Thymus (tissue), 11 donors: Measurements from ENCODE around the gene RAMP2. TPM values are rescaled to one million over a fixed set of nuclear protein-coding genes. Genes with fewer than 3 reads are reported as not detected.

ENCODE experiments used
- DNase-seq, 9 donors: peaks; one replicate each; pipeline ENCODE4 v3.0.0-alpha.2; 2013; ENCODE audit warnings: low spot score in 9 of 9, low read depth in 6 of 9, missing footprints in 1 of 9
- H3K27ac ChIP-seq, 2 donors: one replicate each; pipeline ENCODE4 v1.5.1; 2013; ENCODE audit warnings: control low read depth in 1 of 2, low read depth in 1 of 2, low read length in 1 of 2, mild to moderate bottlenecking in 1 of 2, moderate library complexity in 1 of 2
- H3K27me3 ChIP-seq, 2 donors: one replicate each; pipeline ENCODE4 v1.5.1; 2013; ENCODE audit warnings: low read length in 1 of 2; ENCODE audit not compliant: control insufficient read depth in 2 of 2, insufficient read depth in 1 of 2
- H3K36me3 ChIP-seq, 2 donors: one replicate each; pipeline ENCODE4 v1.5.1; 2013; ENCODE audit warnings: low read length in 1 of 2, mild to moderate bottlenecking in 1 of 2, moderate library complexity in 1 of 2; ENCODE audit not compliant: control insufficient read depth in 2 of 2, insufficient read depth in 2 of 2
- H3K4me1 ChIP-seq, 2 donors: one replicate each; pipeline ENCODE4 v1.5.1; 2013; ENCODE audit warnings: low read length in 2 of 2; ENCODE audit not compliant: control insufficient read depth in 2 of 2, insufficient read depth in 2 of 2
- H3K4me3 ChIP-seq, 2 donors: one replicate each; pipeline ENCODE4 v1.5.1; 2013; ENCODE audit warnings: low read length in 2 of 2, control low read depth in 1 of 2, mild to moderate bottlenecking in 1 of 2
- H3K9me3 ChIP-seq, 2 donors: one replicate each; pipeline ENCODE4 v1.5.1; 2013; ENCODE audit warnings: low read length in 1 of 2, mild to moderate bottlenecking in 1 of 2; ENCODE audit not compliant: control insufficient read depth in 2 of 2, insufficient read depth in 1 of 2
- WGBS: extraction: QIAGEN DNeasy Blood & Tissue Kit; methylation state at CpG from one replicate; pipeline ENCODE4 v1.1.7; 2013; 5-methylcytosine and 5-hydroxymethylcytosine counted together
- polyA plus RNA-seq: library from polyadenylated mRNA; stranded (reverse); fragments of 200-250 nt; gene quantifications from one replicate; pipeline ENCODE4 v1.2.3, GENCODE V29; 2013
- total RNA-seq: library from RNA; stranded (reverse); fragments of 120-200 nt; gene quantifications from one replicate; pipeline ENCODE4 v1.2.4, GENCODE V29; 2013
- donor health status: healthy.

Gene RAMP2
- total and polyA plus RNA-seq, 2 donors = 8.4 to 22.1 TPM

GRCh38 chr17:42744283-42744805, 16.7 kb upstream of the RAMP2 start:
- Histone ChIP-seq H3K4me1 (peaks cover 5 to 20% of the 10 kb centered on the region in 2 donors), H3K4me3 (peak overlapping the region; percentile 81 to 97), H3K9me3 (peaks cover 0 to 4% of the 10 kb centered on the region in 2 donors), H3K36me3 (peaks cover 0 to 3% of the 10 kb centered on the region in 2 donors), H3K27ac (peak overlapping the region; percentile 86 to 96), H3K27me3 (peaks cover 4 to 19% of the 10 kb centered on the region in 2 donors)
- WGBS = 2% methylated on average over 32 of the region's 32 CpGs
- peak in 7 of 9 donors; percentile 18 to 65 (median 41) for DNase-seq

- Histone ChIP-seq H3K27ac (peak within 1 kb of the TSS; percentile 86 to 96), H3K4me3 (peak within 1 kb of the TSS; percentile 81 to 97), H3K36me3 (peaks cover 0 to 3% of the 10 kb centered on the region in 2 donors), H3K9me3 (peaks cover 0 to 4% of the 10 kb centered on the region in 2 donors), H3K4me1 (peaks cover 5 to 20% of the 10 kb centered on the region in 2 donors), H3K27me3 (peaks cover 4 to 23% of the 10 kb centered on the region in 2 donors)
- 6% methylated on average over 50 of the region's 50 CpGs for WGBS
- DNase-seq = peak; percentile 60 to 95 (median 86)
Measured at GRCh38 chr17:42744806-42745617, 16.0 kb upstream of the RAMP2 start, which contains the start of gene EZH1. Gene EZH1, minus strand, starts transcription at chr17:42745040. Its CDS starts 16,099 bp downstream, at chr17:42728941.

- Histone ChIP-seq H3K27me3 (peaks cover 4 to 28% of the 10 kb centered on the region in 2 donors), H3K4me1 (peaks cover 5 to 14% of the 10 kb centered on the region in 2 donors), H3K9me3 (peaks cover 0 to 4% of the 10 kb centered on the region in 2 donors), H3K4me3 (no peak overlapping the region), H3K27ac (no peak overlapping the region), H3K36me3 (no peaks in the 10 kb centered on the region)
- 90% methylated on average over 7 of the region's 7 CpGs for WGBS
- no peak for DNase-seq
Measured at GRCh38 chr17:42748202-42748907, 12.7 kb upstream of the RAMP2 start.

- Histone ChIP-seq H3K27ac (peak overlapping the region in 1 of 2 donors; percentile 22), H3K4me1 (peaks cover under 1 to 7% of the 10 kb centered on the region in 2 donors), H3K36me3 (no peaks in the 10 kb centered on the region), H3K9me3 (peaks cover 0 to 4% of the 10 kb centered on the region in 2 donors), H3K4me3 (no peak overlapping the region), H3K27me3 (peaks cover 4 to 31% of the 10 kb centered on the region in 2 donors)
- DNase-seq = no peak
- 93% methylated on average over 11 of the region's 11 CpGs for WGBS
Measured at GRCh38 chr17:42748908-42749798, 11.9 kb upstream of the RAMP2 start.

GRCh38 chr17:42750739-42751344, 10.2 kb upstream of the RAMP2 start:
- 9% methylated on average over 3 of the region's 3 CpGs for WGBS
- H3K36me3 ChIP-seq = no peaks in the 10 kb centered on the region
- H3K27ac ChIP-seq = no peak overlapping the region
- DNase-seq = no peak
- H3K4me1 ChIP-seq = no peaks in the 10 kb centered on the region
- no peak overlapping the region for H3K4me3 ChIP-seq
- H3K9me3 ChIP-seq = no peaks in the 10 kb centered on the region
- peaks cover 4 to 34% of the 10 kb centered on the region in 2 donors for H3K27me3 ChIP-seq

DNA sequence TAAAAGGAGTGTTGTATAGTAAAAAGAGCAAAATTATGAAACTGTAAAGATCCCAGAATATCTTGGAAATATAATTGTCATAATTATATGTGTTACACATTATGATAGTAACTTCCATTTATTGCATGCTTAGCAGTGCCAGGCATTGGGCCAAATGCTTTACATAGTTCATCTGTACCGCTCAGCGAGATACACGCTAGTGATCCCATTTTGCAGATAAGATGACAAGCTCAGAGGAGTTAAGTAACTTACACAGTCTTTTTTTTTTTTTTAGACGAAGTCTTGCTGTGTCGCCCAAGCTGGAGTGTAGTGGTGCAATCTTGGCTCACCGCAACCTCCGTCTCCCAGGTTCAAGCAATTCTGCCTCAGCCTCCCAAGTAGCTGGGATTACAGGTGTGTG, 9.4 kb upstream of the RAMP2 start:
- H3K9me3 ChIP-seq = no peaks in the 10 kb centered on the region
- 97% methylated on average over 7 of the region's 7 CpGs for WGBS
- no peak for DNase-seq
- no peak overlapping the region for H3K4me3 ChIP-seq
- no peak overlapping the region for H3K27ac ChIP-seq
- H3K27me3 ChIP-seq = peaks cover 4 to 34% of the 10 kb centered on the region in 2 donors
- no peaks in the 10 kb centered on the region for H3K36me3 ChIP-seq
- no peaks in the 10 kb centered on the region for H3K4me1 ChIP-seq

GRCh38 chr17:42754782-42755181, 6.2 kb upstream of the RAMP2 start:
- DNase-seq = no peak
- no peaks in the 10 kb centered on the region for H3K4me1 ChIP-seq
- H3K27me3 ChIP-seq = peaks cover 8 to 48% of the 10 kb centered on the region in 2 donors
- no peaks in the 10 kb centered on the region for H3K36me3 ChIP-seq
- no peak overlapping the region for H3K4me3 ChIP-seq
- no peak overlapping the region for H3K27ac ChIP-seq
- WGBS = 91% methylated on average over 3 of the region's 3 CpGs
- H3K9me3 ChIP-seq = no peaks in the 10 kb centered on the region

GRCh38 chr17:42759982-42760651, 910 bp upstream of the RAMP2 start:
- Histone ChIP-seq H3K4me3 (peak overlapping the region in 1 of 2 donors; percentile 29), H3K9me3 (no peaks in the 10 kb centered on the region), H3K27ac (no peak overlapping the region), H3K27me3 (peaks cover 40 to 72% of the 10 kb centered on the region in 2 donors), H3K36me3 (no peaks in the 10 kb centered on the region), H3K4me1 (peaks cover 3 to 13% of the 10 kb centered on the region in 2 donors)
- DNase-seq = no peak
- WGBS = 78% methylated on average over 11 of the region's 11 CpGs
